ENCODE measurements around the gene CEP112. TPM values are rescaled to one million over a fixed set of nuclear protein-coding genes. Genes with fewer than 3 reads are reported as not detected.

The CEP112 gene
- total RNA-seq, 1 experiment from 2014 or later: 6.1 TPM

- H3K9me3 Mint-ChIP-seq: 0 out of 2 replicates have a peak, but pooled peaks cover 4% of the 10 kb centered on the region
- H3K27ac Mint-ChIP-seq: no peak overlapping the region
- CTCF ChIA-PET: no interaction called here
- H3K36me3 Mint-ChIP-seq: no peaks in the 10 kb centered on the region
- POLR2A ChIA-PET: no interaction called here
- ATAC-seq: no peak
- TF ChIP-seq HMGA2 (CRISPR knock-in tag; IDR thresholded peaks at IDR 0.05) (no peak), CREM (CRISPR knock-in tag; IDR thresholded peaks at IDR 0.05) (no peak), ZNF121 (CRISPR knock-in tag; IDR thresholded peaks at IDR 0.05) (no peak), USF2 (CRISPR knock-in tag; IDR thresholded peaks at IDR 0.05) (no peak), ATF2 (CRISPR knock-in tag; IDR thresholded peaks at IDR 0.05; ENCODE audit: borderline replicate concordance, low read depth) (no peak), ATF1 (CRISPR knock-in tag; IDR thresholded peaks at IDR 0.05) (no peak), STAT6 (CRISPR knock-in tag; conservative IDR thresholded peaks at IDR 0.05; ENCODE audit: low read depth) (no peak), AR (CRISPR knock-in tag; IDR thresholded peaks at IDR 0.05) (no peak)
- DNase-seq (ENCODE audit: low spot score): no peak
- H3K27me3 Mint-ChIP-seq (ENCODE audit: low read depth): no peaks in the 10 kb centered on the region; the same call in 1 of the 2 replicates
- H3K4me1 Mint-ChIP-seq: peaks cover 10% of the 10 kb centered on the region
- no peak overlapping the region for H3K4me3 Mint-ChIP-seq
Measured at GRCh38 chr17:65851965-65852736, 339.8 kb downstream of the CEP112 start.

GRCh38 chr17:65850486-65850885, 341.4 kb downstream of the CEP112 start:
- Mint-ChIP-seq H3K36me3 (no peaks in the 10 kb centered on the region), H3K27me3 (ENCODE audit: low read depth) (no peaks in the 10 kb centered on the region; the same call in 1 of the 2 replicates), H3K27ac (no peak overlapping the region), H3K4me3 (no peak overlapping the region), H3K9me3 (peaks cover 8% of the 10 kb centered on the region; the same call in 1 of the 2 replicates), H3K4me1 (peaks cover 10% of the 10 kb centered on the region)
- no peak for TF ChIP-seq ZNF416 (CRISPR knock-in tag; IDR thresholded peaks at IDR 0.05)
- no peak for TF ChIP-seq ZSCAN18 (CRISPR knock-in tag; IDR thresholded peaks at IDR 0.05)
- no peak for TF ChIP-seq ZNF671 (CRISPR knock-in tag; IDR thresholded peaks at IDR 0.05)
- no peak for TF ChIP-seq ZNF512 (CRISPR knock-in tag; IDR thresholded peaks at IDR 0.05; ENCODE audit: borderline replicate concordance)
- TF ChIP-seq IRF2 (CRISPR knock-in tag; IDR thresholded peaks at IDR 0.05; ENCODE audit: borderline replicate concordance, low read depth): no peak
- TF ChIP-seq GABPB1 (CRISPR knock-in tag; IDR thresholded peaks at IDR 0.05): no peak
- TF ChIP-seq USF2 (CRISPR knock-in tag; IDR thresholded peaks at IDR 0.05): no peak
- no peak for TF ChIP-seq PRRX2 (CRISPR knock-in tag; IDR thresholded peaks at IDR 0.05)
- TF ChIP-seq NFATC4 (CRISPR knock-in tag; IDR thresholded peaks at IDR 0.05): no peak
- CTCF ChIA-PET: no interaction called here
- POLR2A ChIA-PET: no interaction called here
- DNase-seq (ENCODE audit: low spot score) (no peak), ATAC-seq (no peak)

Measured in WTC11 (cell line).